ENCODE measurements around the gene ENC1.

- TF ChIP-seq, protein P1, sequence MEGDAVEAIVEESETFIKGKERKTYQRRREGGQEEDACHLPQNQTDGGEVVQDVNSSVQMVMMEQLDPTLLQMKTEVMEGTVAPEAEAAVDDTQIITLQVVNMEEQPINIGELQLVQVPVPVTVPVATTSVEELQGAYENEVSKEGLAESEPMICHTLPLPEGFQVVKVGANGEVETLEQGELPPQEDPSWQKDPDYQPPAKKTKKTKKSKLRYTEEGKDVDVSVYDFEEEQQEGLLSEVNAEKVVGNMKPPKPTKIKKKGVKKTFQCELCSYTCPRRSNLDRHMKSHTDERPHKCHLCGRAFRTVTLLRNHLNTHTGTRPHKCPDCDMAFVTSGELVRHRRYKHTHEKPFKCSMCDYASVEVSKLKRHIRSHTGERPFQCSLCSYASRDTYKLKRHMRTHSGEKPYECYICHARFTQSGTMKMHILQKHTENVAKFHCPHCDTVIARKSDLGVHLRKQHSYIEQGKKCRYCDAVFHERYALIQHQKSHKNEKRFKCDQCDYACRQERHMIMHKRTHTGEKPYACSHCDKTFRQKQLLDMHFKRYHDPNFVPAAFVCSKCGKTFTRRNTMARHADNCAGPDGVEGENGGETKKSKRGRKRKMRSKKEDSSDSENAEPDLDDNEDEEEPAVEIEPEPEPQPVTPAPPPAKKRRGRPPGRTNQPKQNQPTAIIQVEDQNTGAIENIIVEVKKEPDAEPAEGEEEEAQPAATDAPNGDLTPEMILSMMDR (conservative IDR thresholded peaks at IDR 0.05) = peak; percentile 83
- TF ChIP-seq EZH2 (IDR thresholded peaks at IDR 0.05; ENCODE audit: low read depth) = no peak
These were observed 8.3 kb upstream of the ENC1 start for GRCh38 chr5:74648835-74649293.

All from PC-9 (cell line).